Panc1 (cell line): ENCODE data around the gene FXR2. TPM values are rescaled to one million over a fixed set of nuclear protein-coding genes. Genes with fewer than 3 reads are reported as not detected.

Experiments
- ATAC-seq: fragments of 200-7000 bp; cut with Tn5 transposase; 2 replicates; pipeline ENCODE4 v1.9.1; 2020; ENCODE audit warnings: mild to moderate bottlenecking, moderate library complexity
- BruUV-seq: library from RNA; stranded (reverse); fragments of 400-500 nt; replicated peaks from 2 replicates; lab custom pipeline; 2021; lab: Mats Ljungman, UMichigan
- CTCF ChIA-PET: fragments of 300-600 bp; sonication (Branson Sonifier 250); formaldehyde crosslinking; loops from one replicate; lab custom pipeline; 2022; ENCODE audit warnings: antibody characterized with exemption; lab: Charles Lee
- POLR2A ChIA-PET: fragments of 300-600 bp; sonication (Branson Sonifier 250); formaldehyde crosslinking; loops from one replicate; lab custom pipeline; 2022; ENCODE audit warnings: antibody characterized with exemption; lab: Charles Lee
- DNase-seq: peaks from one replicate; pipeline ENCODE4 v3.0.0-alpha.2; 2010; ENCODE audit warnings: low read depth, low spot score
- H3K27ac ChIP-seq: 2 replicates; pipeline ENCODE4 v1.5.1; 2011; ENCODE audit warnings: mild to moderate bottlenecking, low read length, inconsistent platforms
- H3K27me3 ChIP-seq: fragments of 200-500 bp; sonication (Bioruptor generic); 2 replicates; pipeline ENCODE4 v1.6.0; 2014; ENCODE audit warnings: low read length, inconsistent platforms; ENCODE audit not compliant: control insufficient read depth, insufficient read depth
- H3K36me3 ChIP-seq: fragments of 200-500 bp; sonication (Bioruptor generic); 2 replicates; pipeline ENCODE4 v1.5.1; 2014; ENCODE audit warnings: inconsistent platforms, mild to moderate bottlenecking, low read length, moderate library complexity; ENCODE audit not compliant: control insufficient read depth, insufficient read depth
- H3K4me1 ChIP-seq: 2 replicates; pipeline ENCODE4 v1.5.1; 2011; ENCODE audit warnings: inconsistent platforms, mild to moderate bottlenecking, low read length, moderate library complexity; ENCODE audit not compliant: control insufficient read depth, insufficient read depth
- H3K4me3 ChIP-seq, 2 experiments: 2 replicates each; pipeline ENCODE4 v1.5.1; 2011 to 2012; ENCODE audit warnings: low read depth in 2 of 2, low read length in 2 of 2, mild to moderate bottlenecking in 2 of 2, inconsistent platforms in 1 of 2, moderate library complexity in 1 of 2
- H3K9me3 ChIP-seq: fragments of 200-500 bp; sonication (Bioruptor generic); 2 replicates; pipeline ENCODE4 v1.5.1; 2014; ENCODE audit warnings: low read depth, mild to moderate bottlenecking, inconsistent platforms, low read length, moderate library complexity; ENCODE audit not compliant: control insufficient read depth, insufficient read depth
- POLR2AphosphoS5 ChIP-seq: IDR thresholded peaks from 2 replicates; pipeline ENCODE4 v1.6.1; 2012; ENCODE audit warnings: mild to moderate bottlenecking, low read depth, low read length, moderate library complexity
- SIN3A ChIP-seq: IDR thresholded peaks from 2 replicates; pipeline ENCODE4 v1.6.1; 2012; ENCODE audit warnings: low read depth, mild to moderate bottlenecking, low read length, moderate library complexity, borderline replicate concordance; ENCODE audit not compliant: insufficient read depth
- TCF7L2 ChIP-seq: IDR thresholded peaks from 2 replicates; pipeline ENCODE4 v1.6.1; 2011; ENCODE audit warnings: mild to moderate bottlenecking, low read depth, low read length, inconsistent platforms
- in situ Hi-C: cut with HindIII; loops from 2 replicates; pipeline ENCODE4 v1.10.0; 2016; ENCODE audit warnings: low sequenced_read_pairs, low pct_unique_long_range_greater_than_20kb
- intact Hi-C: fragments of 100-400 bp; cut with micrococcal nuclease; formaldehyde crosslinking; loops from one replicate; pipeline ENCODE4 v1.10.0; 2022; ENCODE audit not compliant: unreplicated experiment
- total RNA-seq: library from RNA; stranded (reverse); gene quantifications from one replicate; pipeline ENCODE4 v1.2.1, GENCODE V29; 2021; ENCODE audit not compliant: unreplicated experiment
- TF ChIP-seq, protein P1 (sequence below): fragments of 450-650 bp; IDR thresholded peaks from 2 replicates; pipeline ENCODE4 v1.5.1; 2017; ENCODE audit warnings: mild to moderate bottlenecking
- TF ChIP-seq, protein P2 (sequence below), 2 experiments: IDR thresholded peaks; 2 replicates each; pipeline ENCODE4 v1.6.1; 2011 to 2012; ENCODE audit warnings: low read depth in 2 of 2, control low read depth in 1 of 2, low read length in 1 of 2, mild to moderate bottlenecking in 1 of 2, moderate library complexity in 1 of 2; ENCODE audit not compliant: insufficient read depth in 1 of 2

FXR2 gene
- total RNA-seq, 1 experiment from 2014 or later = 39.7 TPM

DNA sequence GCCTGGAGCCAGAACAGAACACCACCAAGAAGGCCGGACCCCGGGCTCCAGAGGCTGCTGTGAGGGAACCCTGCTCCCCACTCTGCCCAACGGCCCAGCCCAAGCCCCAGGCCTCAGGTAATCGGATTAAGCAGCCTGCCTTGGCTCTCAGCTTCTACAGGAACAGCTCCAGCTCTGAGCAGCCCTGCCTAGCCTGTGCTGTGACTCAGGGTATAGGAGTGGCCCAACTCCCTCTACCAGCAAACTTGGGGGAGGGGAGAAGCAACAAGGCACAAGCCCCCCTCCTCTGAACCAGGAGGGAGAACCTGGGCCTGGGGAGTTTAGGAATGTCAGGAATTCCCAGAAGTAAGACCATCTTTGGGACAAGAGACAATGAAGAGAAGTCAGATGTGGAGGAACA lies 24.0 kb downstream of the FXR2 start:
- Histone ChIP-seq H3K27me3 (no peaks in the 10 kb centered on the region), H3K27ac (peak overlapping the region; percentile 26; the same call in 1 of the 2 replicates), H3K4me1 (peaks cover 13% of the 10 kb centered on the region), H3K36me3 (peaks cover 12% of the 10 kb centered on the region), H3K9me3 (no peaks in the 10 kb centered on the region), H3K4me3 (no peak overlapping the region)
- DNase-seq = no peak
- in situ Hi-C loops (no loop called here), intact Hi-C loops (no loop called here)
- ChIA-PET CTCF (no interaction called here), POLR2A (interaction anchor here (0.6 kb wide), 1 partner anchor 747 kb away, joined by 4 read pairs; no protein-coding TSS in a partner anchor)
- ATAC-seq = peak; percentile 54
- TF ChIP-seq POLR2AphosphoS5 = 0 out of 2 replicates have a peak, but pooled peaks have one; percentile 16
- no peak for TF ChIP-seq SIN3A
- TF ChIP-seq TCF7L2 = no peak
- BruUV-seq = no TSS peak

DNA sequence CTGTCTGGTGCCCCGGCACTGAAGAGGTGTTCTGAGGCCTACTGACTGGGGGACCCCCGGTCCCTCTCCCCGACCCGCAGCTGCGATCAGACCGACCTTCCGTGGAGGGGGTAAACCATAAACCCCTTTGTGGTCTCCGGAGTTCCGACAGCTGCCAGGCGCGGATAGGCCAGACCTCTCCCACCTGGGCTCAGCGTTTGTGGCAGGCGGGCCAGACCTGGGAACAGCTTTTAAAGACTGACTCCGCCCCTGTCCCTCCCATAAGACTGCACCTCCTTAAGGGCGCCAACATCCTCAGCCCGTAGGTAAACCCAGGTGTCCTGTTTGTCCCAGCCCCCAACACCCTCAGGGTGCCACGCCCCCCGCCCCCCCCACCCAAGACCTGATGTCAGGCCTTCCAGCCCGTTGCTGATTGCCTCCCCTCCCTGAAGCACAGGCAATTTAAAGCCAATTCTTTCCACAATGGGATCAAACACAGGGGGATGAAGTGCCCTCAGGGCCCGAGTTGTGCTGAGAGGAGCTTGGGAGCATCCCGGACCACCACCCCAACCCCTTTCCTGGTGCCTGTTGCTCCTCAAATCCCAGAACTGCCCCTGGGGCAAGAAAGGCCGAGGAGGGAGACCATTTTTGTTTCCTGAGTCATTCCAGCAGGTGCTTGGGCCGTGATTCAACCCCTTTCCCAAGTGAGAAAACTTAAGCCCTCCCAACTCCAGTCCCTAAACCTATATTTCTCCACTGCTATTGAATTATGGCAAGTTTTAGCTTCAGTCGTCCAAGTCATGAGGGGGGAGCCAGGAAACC lies 24.6 kb downstream of the FXR2 start, which contains the start of gene SOX15:
Gene SOX15 (minus strand): TSS at position 204 of the 801 bp plus-strand sequence. CDS start 418 bp downstream, outside the sequence.
- Histone ChIP-seq H3K4me3 (no peak within 1 kb of the TSS), H3K36me3 (peaks cover 12% of the 10 kb centered on the region), H3K4me1 (peaks cover 14% of the 10 kb centered on the region), H3K27me3 (no peaks in the 10 kb centered on the region), H3K27ac (peak within 1 kb of the TSS; percentile 26; the same call in 1 of the 2 replicates), H3K9me3 (no peaks in the 10 kb centered on the region)
- in situ Hi-C loops (no loop called here), intact Hi-C loops (no loop called here)
- CTCF ChIA-PET = no interaction called here
- POLR2A ChIA-PET = interaction anchor here (0.6 kb wide), 1 partner anchor 748 kb away, joined by 4 read pairs; no protein-coding TSS in a partner anchor
- DNase-seq (no peak), ATAC-seq (no peak)
- no TSS peak for BruUV-seq
- no peak for TF ChIP-seq SIN3A
- TF ChIP-seq, protein P1, sequence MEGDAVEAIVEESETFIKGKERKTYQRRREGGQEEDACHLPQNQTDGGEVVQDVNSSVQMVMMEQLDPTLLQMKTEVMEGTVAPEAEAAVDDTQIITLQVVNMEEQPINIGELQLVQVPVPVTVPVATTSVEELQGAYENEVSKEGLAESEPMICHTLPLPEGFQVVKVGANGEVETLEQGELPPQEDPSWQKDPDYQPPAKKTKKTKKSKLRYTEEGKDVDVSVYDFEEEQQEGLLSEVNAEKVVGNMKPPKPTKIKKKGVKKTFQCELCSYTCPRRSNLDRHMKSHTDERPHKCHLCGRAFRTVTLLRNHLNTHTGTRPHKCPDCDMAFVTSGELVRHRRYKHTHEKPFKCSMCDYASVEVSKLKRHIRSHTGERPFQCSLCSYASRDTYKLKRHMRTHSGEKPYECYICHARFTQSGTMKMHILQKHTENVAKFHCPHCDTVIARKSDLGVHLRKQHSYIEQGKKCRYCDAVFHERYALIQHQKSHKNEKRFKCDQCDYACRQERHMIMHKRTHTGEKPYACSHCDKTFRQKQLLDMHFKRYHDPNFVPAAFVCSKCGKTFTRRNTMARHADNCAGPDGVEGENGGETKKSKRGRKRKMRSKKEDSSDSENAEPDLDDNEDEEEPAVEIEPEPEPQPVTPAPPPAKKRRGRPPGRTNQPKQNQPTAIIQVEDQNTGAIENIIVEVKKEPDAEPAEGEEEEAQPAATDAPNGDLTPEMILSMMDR = no peak
- TF ChIP-seq TCF7L2 = no peak
- TF ChIP-seq, protein P2, sequence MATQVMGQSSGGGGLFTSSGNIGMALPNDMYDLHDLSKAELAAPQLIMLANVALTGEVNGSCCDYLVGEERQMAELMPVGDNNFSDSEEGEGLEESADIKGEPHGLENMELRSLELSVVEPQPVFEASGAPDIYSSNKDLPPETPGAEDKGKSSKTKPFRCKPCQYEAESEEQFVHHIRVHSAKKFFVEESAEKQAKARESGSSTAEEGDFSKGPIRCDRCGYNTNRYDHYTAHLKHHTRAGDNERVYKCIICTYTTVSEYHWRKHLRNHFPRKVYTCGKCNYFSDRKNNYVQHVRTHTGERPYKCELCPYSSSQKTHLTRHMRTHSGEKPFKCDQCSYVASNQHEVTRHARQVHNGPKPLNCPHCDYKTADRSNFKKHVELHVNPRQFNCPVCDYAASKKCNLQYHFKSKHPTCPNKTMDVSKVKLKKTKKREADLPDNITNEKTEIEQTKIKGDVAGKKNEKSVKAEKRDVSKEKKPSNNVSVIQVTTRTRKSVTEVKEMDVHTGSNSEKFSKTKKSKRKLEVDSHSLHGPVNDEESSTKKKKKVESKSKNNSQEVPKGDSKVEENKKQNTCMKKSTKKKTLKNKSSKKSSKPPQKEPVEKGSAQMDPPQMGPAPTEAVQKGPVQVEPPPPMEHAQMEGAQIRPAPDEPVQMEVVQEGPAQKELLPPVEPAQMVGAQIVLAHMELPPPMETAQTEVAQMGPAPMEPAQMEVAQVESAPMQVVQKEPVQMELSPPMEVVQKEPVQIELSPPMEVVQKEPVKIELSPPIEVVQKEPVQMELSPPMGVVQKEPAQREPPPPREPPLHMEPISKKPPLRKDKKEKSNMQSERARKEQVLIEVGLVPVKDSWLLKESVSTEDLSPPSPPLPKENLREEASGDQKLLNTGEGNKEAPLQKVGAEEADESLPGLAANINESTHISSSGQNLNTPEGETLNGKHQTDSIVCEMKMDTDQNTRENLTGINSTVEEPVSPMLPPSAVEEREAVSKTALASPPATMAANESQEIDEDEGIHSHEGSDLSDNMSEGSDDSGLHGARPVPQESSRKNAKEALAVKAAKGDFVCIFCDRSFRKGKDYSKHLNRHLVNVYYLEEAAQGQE (IDR thresholded peaks at IDR 0.05; ENCODE audit: insufficient read depth in 1 of 2, low read depth in 2 of 2, low read length in 1 of 2) = no peak
- TF ChIP-seq POLR2AphosphoS5 = no peak
